ENCODE data around the gene UGT1A6. TPM values are rescaled to one million over a fixed set of nuclear protein-coding genes. Genes with fewer than 3 reads are reported as not detected.

UGT1A6 gene
- total RNA-seq, 1 experiment from 2014 or later: 549 TPM

DNA sequence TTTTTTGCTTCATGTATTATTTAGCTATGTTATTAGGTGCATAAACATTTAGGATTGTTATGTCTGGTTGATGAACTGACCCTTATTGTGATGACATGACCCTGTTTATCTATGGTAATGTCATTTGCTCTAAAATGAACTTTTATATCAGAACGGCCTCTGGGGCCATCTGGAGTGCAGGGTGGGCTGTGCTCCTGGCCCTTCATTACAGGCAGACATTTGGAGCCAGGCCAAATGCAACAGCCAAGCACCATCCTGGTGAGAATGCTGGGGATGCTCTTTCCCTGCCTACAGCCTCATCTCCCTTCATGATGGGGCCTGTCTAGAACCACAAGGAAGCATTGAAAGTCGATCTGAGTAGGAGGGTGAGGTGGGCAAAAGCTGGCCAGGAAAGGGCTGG lies 123.6 kb downstream of the UGT1A6 start:
- CTCF ChIA-PET: no interaction called here

DNA sequence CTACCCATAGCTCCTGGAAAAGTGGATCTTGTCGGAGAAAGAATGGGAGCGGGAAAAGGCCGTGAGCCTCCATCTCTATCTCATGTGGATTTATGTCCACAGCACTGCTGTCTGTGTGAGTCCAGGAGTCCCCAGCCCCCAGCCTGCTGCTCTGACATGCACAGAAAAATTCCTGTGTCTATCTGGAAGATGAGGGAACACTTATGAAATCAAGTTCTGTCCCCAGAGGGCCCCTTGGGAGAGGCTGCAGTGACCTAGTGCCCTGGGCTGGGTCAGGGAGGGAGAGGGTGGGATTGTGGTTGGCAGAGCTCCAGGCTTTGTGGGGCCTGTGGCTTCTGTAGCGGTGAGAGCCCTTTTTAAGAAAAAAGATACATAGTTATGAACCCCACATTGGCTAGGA lies 124.1 kb downstream of the UGT1A6 start:
- Histone ChIP-seq H4K20me1 (ENCODE audit: insufficient read depth) (no peaks in the 10 kb centered on the region), H3K4me3 (no peak overlapping the region), H3K27me3 (ENCODE audit: insufficient read depth, low read depth) (no peaks in the 10 kb centered on the region), H3K36me3 (ENCODE audit: low read depth) (no peaks in the 10 kb centered on the region), H3K27ac (no peak overlapping the region), H3K9me2 (ENCODE audit: insufficient read depth) (no peaks in the 10 kb centered on the region), H2AFZ (no peak overlapping the region), H3K79me2 (ENCODE audit: low read depth) (no peaks in the 10 kb centered on the region), H3K4me1 (replicated peaks; ENCODE audit: insufficient read depth) (no peaks in the 10 kb centered on the region), H3K9me3 (ENCODE audit: insufficient read depth, low read depth) (no peaks in the 10 kb centered on the region), H3F3A (ENCODE audit: insufficient read depth, low read depth) (no peaks in the 10 kb centered on the region), H3K4me2 (no peak overlapping the region)
- no TSS peak for BruUV-seq (replicated peaks)
- intact Hi-C loops (cut with micrococcal nuclease; ENCODE audit: unreplicated experiment): no loop called here
- ChIA-PET CTCF (no interaction called here), POLR2A (ENCODE audit: unreplicated experiment) (no interaction called here)
- DNase-seq: no peak
- TF ChIP-seq, protein P1, sequence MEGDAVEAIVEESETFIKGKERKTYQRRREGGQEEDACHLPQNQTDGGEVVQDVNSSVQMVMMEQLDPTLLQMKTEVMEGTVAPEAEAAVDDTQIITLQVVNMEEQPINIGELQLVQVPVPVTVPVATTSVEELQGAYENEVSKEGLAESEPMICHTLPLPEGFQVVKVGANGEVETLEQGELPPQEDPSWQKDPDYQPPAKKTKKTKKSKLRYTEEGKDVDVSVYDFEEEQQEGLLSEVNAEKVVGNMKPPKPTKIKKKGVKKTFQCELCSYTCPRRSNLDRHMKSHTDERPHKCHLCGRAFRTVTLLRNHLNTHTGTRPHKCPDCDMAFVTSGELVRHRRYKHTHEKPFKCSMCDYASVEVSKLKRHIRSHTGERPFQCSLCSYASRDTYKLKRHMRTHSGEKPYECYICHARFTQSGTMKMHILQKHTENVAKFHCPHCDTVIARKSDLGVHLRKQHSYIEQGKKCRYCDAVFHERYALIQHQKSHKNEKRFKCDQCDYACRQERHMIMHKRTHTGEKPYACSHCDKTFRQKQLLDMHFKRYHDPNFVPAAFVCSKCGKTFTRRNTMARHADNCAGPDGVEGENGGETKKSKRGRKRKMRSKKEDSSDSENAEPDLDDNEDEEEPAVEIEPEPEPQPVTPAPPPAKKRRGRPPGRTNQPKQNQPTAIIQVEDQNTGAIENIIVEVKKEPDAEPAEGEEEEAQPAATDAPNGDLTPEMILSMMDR (conservative IDR thresholded peaks at IDR 0.05): no peak
- no peak for TF ChIP-seq EZH2 (IDR thresholded peaks at IDR 0.05; ENCODE audit: low read depth)

More for the DNA sequence above, 123.6 kb downstream of the UGT1A6 start:
- BruUV-seq (replicated peaks): no TSS peak
- Histone ChIP-seq H3K36me3 (ENCODE audit: low read depth) (no peaks in the 10 kb centered on the region), H3K9me3 (ENCODE audit: insufficient read depth, low read depth) (no peaks in the 10 kb centered on the region), H3K27ac (no peak overlapping the region), H3K27me3 (ENCODE audit: insufficient read depth, low read depth) (no peaks in the 10 kb centered on the region), H4K20me1 (ENCODE audit: insufficient read depth) (no peaks in the 10 kb centered on the region), H3K4me3 (no peak overlapping the region), H3K9me2 (ENCODE audit: insufficient read depth) (no peaks in the 10 kb centered on the region), H3F3A (ENCODE audit: insufficient read depth, low read depth) (no peaks in the 10 kb centered on the region), H2AFZ (no peak overlapping the region), H3K79me2 (ENCODE audit: low read depth) (no peaks in the 10 kb centered on the region), H3K4me1 (replicated peaks; ENCODE audit: insufficient read depth) (no peaks in the 10 kb centered on the region), H3K4me2 (no peak overlapping the region)
- TF ChIP-seq, protein P1 (conservative IDR thresholded peaks at IDR 0.05): no peak
- intact Hi-C loops (cut with micrococcal nuclease; ENCODE audit: unreplicated experiment): no loop called here
- no peak for DNase-seq
- POLR2A ChIA-PET (ENCODE audit: unreplicated experiment): no interaction called here

DNA sequence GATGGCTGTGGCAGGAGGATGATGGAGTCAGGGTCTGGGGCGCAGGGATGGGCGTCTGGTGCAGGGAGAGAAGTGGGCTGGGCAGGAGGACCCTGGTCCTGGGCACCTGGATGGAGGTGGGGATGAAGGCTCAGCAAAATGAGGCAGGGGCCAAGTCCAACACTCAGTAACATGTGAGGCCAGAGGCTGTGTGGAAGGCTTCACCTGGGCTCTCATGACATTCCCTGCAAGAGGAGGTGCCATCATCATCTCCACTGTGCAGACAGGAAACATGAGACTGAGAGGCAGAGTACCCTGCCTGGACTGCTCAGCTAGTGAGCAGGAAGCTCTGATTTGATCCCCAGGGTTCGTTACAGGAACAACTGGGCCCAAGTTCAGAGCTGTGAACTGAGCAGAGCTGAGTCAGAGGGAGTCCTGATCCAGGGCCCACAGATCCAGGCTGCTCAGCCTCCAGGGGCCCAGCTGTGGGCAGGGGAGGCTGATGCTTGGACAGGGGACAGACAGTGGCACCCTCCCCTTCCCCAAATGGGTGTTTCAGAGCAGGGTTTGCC lies 124.7 kb downstream of the UGT1A6 start:
- ChIA-PET POLR2A (ENCODE audit: unreplicated experiment) (interaction anchor here (0.7 kb wide), 1 partner anchor 117 kb away, joined by 3 read pairs; no protein-coding TSS in a partner anchor), CTCF (no interaction called here)
- no peak for TF ChIP-seq EZH2 (IDR thresholded peaks at IDR 0.05; ENCODE audit: low read depth)
- TF ChIP-seq, protein P1 (conservative IDR thresholded peaks at IDR 0.05): no peak
- Histone ChIP-seq H3K79me2 (ENCODE audit: low read depth) (no peaks in the 10 kb centered on the region), H3K9me3 (ENCODE audit: insufficient read depth, low read depth) (no peaks in the 10 kb centered on the region), H3K36me3 (ENCODE audit: low read depth) (no peaks in the 10 kb centered on the region), H3K27ac (no peak overlapping the region), H3F3A (ENCODE audit: insufficient read depth, low read depth) (no peaks in the 10 kb centered on the region), H3K9me2 (ENCODE audit: insufficient read depth) (no peaks in the 10 kb centered on the region), H4K20me1 (ENCODE audit: insufficient read depth) (no peaks in the 10 kb centered on the region), H3K4me3 (no peak overlapping the region), H3K4me2 (no peak overlapping the region), H2AFZ (no peak overlapping the region), H3K27me3 (ENCODE audit: insufficient read depth, low read depth) (no peaks in the 10 kb centered on the region), H3K4me1 (replicated peaks; ENCODE audit: insufficient read depth) (no peaks in the 10 kb centered on the region)
- DNase-seq: no peak
- intact Hi-C loops (cut with micrococcal nuclease; ENCODE audit: unreplicated experiment): no loop called here
- BruUV-seq (replicated peaks): no TSS peak
